Type B pancreatic cell (in vitro differentiated cells): ENCODE measurements around the gene RPL31. TPM values are rescaled to one million over a fixed set of nuclear protein-coding genes. Genes with fewer than 3 reads are reported as not detected.

Experiments
- DNase-seq: peaks from one replicate; pipeline ENCODE4 v3.0.0; 2021; ENCODE audit warnings: mixed read lengths; ENCODE audit not compliant: unreplicated experiment; ENCODE audit errors: extremely low spot score
- H3K27ac Mint-ChIP-seq: 2 replicates; pipeline ENCODE4 v1.8.0; 2021; ENCODE audit warnings: mild to moderate bottlenecking, mixed read lengths
- H3K27me3 Mint-ChIP-seq: 2 replicates; pipeline ENCODE4 v1.8.0; 2021; ENCODE audit warnings: mixed read lengths
- H3K36me3 Mint-ChIP-seq: 2 replicates; pipeline ENCODE4 v1.8.0; 2021; ENCODE audit warnings: mixed read lengths
- H3K4me1 Mint-ChIP-seq: one replicate; pipeline ENCODE4 v1.8.0; 2021; ENCODE audit warnings: mixed read lengths; ENCODE audit not compliant: unreplicated experiment
- H3K4me3 Mint-ChIP-seq: 2 replicates; pipeline ENCODE4 v1.8.0; 2021; ENCODE audit warnings: mild to moderate bottlenecking, mixed read lengths
- H3K9me3 Mint-ChIP-seq: 2 replicates; pipeline ENCODE4 v1.8.0; 2021; ENCODE audit warnings: mixed read lengths
- CTCF ChIP-seq: fragments of 200-600 bp; sonication (generic); conservative IDR thresholded peaks from 2 replicates; pipeline ENCODE4 v1.5.0; 2021; ENCODE audit warnings: antibody characterized with exemption, mild to moderate bottlenecking
- total RNA-seq: library from RNA; stranded (reverse); gene quantifications from 2 replicates; pipeline ENCODE4 v1.2.1, GENCODE V29; 2021; ENCODE audit warnings: low replicate concordance

The RPL31 gene
- total RNA-seq, 1 donor from 2014 or later = 1,718 TPM

DNA sequence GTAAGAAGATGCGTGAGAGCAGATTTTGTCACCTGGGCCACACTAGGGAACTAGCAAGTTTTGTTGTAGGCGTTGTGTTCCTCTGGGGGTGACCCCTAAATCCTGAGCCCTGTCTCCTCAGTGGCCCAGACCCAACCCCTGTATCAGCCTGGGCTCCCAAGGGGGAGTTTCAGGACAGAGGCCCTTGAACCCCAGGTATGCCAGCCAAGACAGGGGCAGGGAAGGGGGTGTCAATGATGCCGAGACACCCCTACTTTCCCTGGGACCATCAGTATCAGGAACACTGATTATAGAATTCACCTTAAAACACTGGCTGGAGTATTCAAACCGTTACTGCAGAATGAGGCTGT, 39.1 kb upstream of the RPL31 start:
- no peak for TF ChIP-seq CTCF
- Mint-ChIP-seq H3K36me3 (no peaks in the 10 kb centered on the region), H3K27ac (no peak overlapping the region), H3K27me3 (peaks cover 3% of the 10 kb centered on the region), H3K4me3 (no peak overlapping the region), H3K9me3 (no peaks in the 10 kb centered on the region), H3K4me1 (peaks cover 5% of the 10 kb centered on the region)
- no peak for DNase-seq

DNA sequence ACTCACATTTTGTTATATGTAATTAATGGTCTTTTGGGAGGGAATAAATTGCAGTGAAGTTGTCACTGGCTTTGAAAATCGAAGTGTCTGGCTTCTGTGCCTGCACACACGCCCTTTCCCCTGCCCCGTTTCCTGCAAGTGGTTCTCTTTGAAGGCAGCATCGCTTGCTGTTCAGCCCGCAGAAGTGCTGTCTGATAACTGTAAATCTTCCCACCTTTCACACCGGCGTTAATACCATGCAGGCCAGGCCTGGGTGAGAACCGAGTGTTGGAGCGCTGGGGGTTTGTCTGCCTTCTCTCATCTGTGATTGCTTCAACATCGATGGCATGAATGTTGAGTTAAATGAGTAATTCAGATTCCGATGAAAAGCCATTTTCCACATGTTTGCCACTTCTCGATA, 37.9 kb upstream of the RPL31 start:
- H3K9me3 Mint-ChIP-seq = no peaks in the 10 kb centered on the region
- no peak overlapping the region for H3K4me3 Mint-ChIP-seq
- no peak overlapping the region for H3K27ac Mint-ChIP-seq
- H3K4me1 Mint-ChIP-seq = peaks cover 5% of the 10 kb centered on the region
- DNase-seq = no peak
- no peak for TF ChIP-seq CTCF
- no peaks in the 10 kb centered on the region for H3K36me3 Mint-ChIP-seq
- peaks cover 3% of the 10 kb centered on the region for H3K27me3 Mint-ChIP-seq

- TF ChIP-seq CTCF = no peak
- Mint-ChIP-seq H3K4me3 (no peak overlapping the region), H3K27ac (no peak overlapping the region), H3K4me1 (peaks cover 3% of the 10 kb centered on the region), H3K27me3 (peaks cover 1% of the 10 kb centered on the region), H3K9me3 (no peaks in the 10 kb centered on the region), H3K36me3 (peaks cover 3% of the 10 kb centered on the region)
- no peak for DNase-seq
Measured at GRCh38 chr2:100964681-100965169, 37.4 kb upstream of the RPL31 start.

GRCh38 chr2:100965596-100965995, 36.5 kb upstream of the RPL31 start:
- peaks cover 4% of the 10 kb centered on the region for H3K36me3 Mint-ChIP-seq
- H3K27me3 Mint-ChIP-seq = no peaks in the 10 kb centered on the region
- H3K4me1 Mint-ChIP-seq = no peaks in the 10 kb centered on the region
- no peak overlapping the region for H3K27ac Mint-ChIP-seq
- H3K4me3 Mint-ChIP-seq = no peak overlapping the region
- no peak for TF ChIP-seq CTCF
- no peak for DNase-seq
- no peaks in the 10 kb centered on the region for H3K9me3 Mint-ChIP-seq

- peaks cover 4% of the 10 kb centered on the region for H3K36me3 Mint-ChIP-seq
- no peaks in the 10 kb centered on the region for H3K9me3 Mint-ChIP-seq
- no peaks in the 10 kb centered on the region for H3K27me3 Mint-ChIP-seq
- H3K4me3 Mint-ChIP-seq = no peak overlapping the region
- no peak for DNase-seq
- H3K4me1 Mint-ChIP-seq = no peaks in the 10 kb centered on the region
- H3K27ac Mint-ChIP-seq = no peak overlapping the region
- TF ChIP-seq CTCF = no peak
Measured at GRCh38 chr2:100967716-100968115, 34.4 kb upstream of the RPL31 start.
